ENCODE data around the gene MBOAT2. TPM values are rescaled to one million over a fixed set of nuclear protein-coding genes. Genes with fewer than 3 reads are reported as not detected.

Gene MBOAT2
- total and polyA plus RNA-seq, 2 of the 13 experiments (the other 11 are each of a cell fraction or from before 2014, with no cell fraction given), result 0.11 to 0.36 TPM

DNA sequence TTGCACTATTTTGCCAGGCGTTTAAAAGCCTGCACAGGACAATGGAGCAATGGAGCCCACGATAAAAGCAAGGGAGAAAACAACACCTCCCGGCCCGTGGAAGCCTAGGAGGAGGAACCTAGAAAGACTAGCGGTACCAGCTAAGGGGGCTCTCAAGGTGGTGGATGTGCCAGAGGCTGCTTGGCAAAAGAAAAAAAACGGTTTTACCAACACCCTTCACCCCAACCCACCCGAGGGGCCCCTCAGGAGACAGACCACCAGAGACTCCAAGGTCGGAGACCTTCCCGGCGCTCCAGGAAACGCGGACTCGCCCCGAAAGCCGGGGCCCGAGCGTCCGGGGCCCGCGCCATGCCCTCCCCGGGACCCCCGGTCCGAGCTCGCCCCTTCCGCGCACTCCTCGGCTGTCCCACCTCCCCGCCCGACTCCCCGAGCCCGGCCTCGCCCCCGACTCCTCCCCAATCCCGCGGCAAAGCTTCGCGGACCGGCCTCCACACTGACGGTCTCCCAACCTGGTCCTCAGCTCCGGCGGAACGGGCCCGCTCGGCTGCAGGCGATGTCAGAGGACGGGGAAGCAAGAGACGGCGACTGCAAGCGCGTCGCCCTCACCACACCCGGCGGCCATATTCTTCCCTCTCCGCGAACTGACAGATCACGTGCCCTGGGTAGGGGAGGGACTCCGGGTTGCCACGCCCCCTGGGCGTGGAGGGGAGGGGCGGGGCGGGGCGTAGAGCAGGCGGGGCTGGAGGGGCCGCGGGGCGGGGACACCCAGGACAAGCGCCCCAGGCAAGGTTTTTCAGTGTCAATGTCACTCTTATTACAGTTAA lies 166.3 kb downstream of the MBOAT2 start, which contains the start of gene KIDINS220 (continued):
- TF ChIP-seq, protein P1, sequence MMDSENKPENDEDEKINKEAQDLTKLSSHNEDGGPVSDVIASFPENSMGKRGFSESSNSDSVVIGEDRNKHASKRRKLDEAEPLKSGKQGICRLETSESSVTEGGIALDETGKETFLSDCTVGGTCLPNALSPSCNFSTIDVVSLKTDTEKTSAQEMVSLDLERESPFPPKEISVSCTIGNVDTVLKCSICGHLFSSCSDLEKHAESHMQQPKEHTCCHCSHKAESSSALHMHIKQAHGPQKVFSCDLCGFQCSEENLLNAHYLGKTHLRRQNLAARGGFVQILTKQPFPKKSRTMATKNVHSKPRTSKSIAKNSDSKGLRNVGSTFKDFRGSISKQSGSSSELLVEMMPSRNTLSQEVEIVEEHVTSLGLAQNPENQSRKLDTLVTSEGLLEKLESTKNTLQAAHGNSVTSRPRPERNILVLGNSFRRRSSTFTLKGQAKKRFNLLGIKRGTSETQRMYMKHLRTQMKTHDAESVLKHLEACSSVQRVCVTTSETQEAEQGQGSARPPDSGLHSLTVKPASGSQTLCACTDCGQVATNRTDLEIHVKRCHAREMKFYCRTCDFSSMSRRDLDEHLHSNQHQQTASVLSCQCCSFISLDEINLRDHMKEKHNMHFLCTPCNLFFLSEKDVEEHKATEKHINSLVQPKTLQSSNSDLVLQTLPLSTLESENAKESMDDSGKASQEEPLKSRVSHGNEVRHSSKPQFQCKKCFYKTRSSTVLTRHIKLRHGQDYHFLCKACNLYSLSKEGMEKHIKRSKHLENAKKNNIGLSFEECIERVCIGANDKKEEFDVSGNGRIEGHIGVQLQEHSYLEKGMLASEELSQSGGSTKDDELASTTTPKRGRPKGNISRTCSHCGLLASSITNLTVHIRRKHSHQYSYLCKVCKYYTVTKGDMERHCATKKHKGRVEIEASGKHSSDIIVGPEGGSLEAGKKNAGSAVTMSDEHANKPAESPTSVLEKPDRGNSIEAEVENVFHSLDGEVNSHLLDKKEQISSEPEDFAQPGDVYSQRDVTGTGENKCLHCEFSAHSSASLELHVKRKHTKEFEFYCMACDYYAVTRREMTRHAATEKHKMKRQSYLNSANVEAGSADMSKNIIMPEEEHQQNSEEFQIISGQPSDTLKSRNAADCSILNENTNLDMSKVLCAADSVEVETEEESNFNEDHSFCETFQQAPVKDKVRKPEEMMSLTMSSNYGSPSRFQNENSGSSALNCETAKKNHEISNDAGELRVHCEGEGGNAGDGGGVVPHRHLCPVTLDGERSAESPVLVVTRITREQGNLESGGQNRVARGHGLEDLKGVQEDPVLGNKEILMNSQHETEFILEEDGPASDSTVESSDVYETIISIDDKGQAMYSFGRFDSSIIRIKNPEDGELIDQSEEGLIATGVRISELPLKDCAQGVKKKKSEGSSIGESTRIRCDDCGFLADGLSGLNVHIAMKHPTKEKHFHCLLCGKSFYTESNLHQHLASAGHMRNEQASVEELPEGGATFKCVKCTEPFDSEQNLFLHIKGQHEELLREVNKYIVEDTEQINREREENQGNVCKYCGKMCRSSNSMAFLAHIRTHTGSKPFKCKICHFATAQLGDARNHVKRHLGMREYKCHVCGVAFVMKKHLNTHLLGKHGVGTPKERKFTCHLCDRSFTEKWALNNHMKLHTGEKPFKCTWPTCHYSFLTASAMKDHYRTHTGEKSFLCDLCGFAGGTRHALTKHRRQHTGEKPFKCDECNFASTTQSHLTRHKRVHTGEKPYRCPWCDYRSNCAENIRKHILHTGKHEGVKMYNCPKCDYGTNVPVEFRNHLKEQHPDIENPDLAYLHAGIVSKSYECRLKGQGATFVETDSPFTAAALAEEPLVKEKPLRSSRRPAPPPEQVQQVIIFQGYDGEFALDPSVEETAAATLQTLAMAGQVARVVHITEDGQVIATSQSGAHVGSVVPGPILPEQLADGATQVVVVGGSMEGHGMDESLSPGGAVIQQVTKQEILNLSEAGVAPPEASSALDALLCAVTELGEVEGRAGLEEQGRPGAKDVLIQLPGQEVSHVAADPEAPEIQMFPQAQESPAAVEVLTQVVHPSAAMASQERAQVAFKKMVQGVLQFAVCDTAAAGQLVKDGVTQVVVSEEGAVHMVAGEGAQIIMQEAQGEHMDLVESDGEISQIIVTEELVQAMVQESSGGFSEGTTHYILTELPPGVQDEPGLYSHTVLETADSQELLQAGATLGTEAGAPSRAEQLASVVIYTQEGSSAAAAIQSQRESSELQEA (CRISPR knock-in tag; IDR thresholded peaks at IDR 0.05; ENCODE audit: not compliant biosample characterization), result peak; percentile 70
- peak; percentile 89; the same call in 1 of the 2 replicates for TF ChIP-seq MTF2 (CRISPR knock-in tag; IDR thresholded peaks at IDR 0.05; ENCODE audit: borderline replicate concordance)
- TF ChIP-seq, protein P2, sequence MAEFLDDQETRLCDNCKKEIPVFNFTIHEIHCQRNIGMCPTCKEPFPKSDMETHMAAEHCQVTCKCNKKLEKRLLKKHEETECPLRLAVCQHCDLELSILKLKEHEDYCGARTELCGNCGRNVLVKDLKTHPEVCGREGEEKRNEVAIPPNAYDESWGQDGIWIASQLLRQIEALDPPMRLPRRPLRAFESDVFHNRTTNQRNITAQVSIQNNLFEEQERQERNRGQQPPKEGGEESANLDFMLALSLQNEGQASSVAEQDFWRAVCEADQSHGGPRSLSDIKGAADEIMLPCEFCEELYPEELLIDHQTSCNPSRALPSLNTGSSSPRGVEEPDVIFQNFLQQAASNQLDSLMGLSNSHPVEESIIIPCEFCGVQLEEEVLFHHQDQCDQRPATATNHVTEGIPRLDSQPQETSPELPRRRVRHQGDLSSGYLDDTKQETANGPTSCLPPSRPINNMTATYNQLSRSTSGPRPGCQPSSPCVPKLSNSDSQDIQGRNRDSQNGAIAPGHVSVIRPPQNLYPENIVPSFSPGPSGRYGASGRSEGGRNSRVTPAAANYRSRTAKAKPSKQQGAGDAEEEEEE (CRISPR knock-in tag; IDR thresholded peaks at IDR 0.05; ENCODE audit: borderline replicate concordance), result 0 out of 2 replicates have a peak, but pooled peaks have one; percentile 46
- no peak for TF ChIP-seq TAF15 (IDR thresholded peaks at IDR 0.05; ENCODE audit: low read depth, low read length, poor library complexity, severe bottlenecking)
- TF ChIP-seq, protein P3, sequence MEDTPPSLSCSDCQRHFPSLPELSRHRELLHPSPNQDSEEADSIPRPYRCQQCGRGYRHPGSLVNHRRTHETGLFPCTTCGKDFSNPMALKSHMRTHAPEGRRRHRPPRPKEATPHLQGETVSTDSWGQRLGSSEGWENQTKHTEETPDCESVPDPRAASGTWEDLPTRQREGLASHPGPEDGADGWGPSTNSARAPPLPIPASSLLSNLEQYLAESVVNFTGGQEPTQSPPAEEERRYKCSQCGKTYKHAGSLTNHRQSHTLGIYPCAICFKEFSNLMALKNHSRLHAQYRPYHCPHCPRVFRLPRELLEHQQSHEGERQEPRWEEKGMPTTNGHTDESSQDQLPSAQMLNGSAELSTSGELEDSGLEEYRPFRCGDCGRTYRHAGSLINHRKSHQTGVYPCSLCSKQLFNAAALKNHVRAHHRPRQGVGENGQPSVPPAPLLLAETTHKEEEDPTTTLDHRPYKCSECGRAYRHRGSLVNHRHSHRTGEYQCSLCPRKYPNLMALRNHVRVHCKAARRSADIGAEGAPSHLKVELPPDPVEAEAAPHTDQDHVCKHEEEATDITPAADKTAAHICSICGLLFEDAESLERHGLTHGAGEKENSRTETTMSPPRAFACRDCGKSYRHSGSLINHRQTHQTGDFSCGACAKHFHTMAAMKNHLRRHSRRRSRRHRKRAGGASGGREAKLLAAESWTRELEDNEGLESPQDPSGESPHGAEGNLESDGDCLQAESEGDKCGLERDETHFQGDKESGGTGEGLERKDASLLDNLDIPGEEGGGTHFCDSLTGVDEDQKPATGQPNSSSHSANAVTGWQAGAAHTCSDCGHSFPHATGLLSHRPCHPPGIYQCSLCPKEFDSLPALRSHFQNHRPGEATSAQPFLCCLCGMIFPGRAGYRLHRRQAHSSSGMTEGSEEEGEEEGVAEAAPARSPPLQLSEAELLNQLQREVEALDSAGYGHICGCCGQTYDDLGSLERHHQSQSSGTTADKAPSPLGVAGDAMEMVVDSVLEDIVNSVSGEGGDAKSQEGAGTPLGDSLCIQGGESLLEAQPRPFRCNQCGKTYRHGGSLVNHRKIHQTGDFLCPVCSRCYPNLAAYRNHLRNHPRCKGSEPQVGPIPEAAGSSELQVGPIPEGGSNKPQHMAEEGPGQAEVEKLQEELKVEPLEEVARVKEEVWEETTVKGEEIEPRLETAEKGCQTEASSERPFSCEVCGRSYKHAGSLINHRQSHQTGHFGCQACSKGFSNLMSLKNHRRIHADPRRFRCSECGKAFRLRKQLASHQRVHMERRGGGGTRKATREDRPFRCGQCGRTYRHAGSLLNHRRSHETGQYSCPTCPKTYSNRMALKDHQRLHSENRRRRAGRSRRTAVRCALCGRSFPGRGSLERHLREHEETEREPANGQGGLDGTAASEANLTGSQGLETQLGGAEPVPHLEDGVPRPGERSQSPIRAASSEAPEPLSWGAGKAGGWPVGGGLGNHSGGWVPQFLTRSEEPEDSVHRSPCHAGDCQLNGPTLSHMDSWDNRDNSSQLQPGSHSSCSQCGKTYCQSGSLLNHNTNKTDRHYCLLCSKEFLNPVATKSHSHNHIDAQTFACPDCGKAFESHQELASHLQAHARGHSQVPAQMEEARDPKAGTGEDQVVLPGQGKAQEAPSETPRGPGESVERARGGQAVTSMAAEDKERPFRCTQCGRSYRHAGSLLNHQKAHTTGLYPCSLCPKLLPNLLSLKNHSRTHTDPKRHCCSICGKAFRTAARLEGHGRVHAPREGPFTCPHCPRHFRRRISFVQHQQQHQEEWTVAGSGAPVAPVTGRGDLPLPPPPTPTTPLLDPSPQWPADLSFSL (CRISPR knock-in tag; IDR thresholded peaks at IDR 0.05), result no peak
- no peak for TF ChIP-seq ELF1 (CRISPR knock-in tag; IDR thresholded peaks at IDR 0.05)
- no peak for TF ChIP-seq ATAD3A (CRISPR knock-in tag; IDR thresholded peaks at IDR 0.05)
- TF ChIP-seq SYNCRIP (IDR thresholded peaks at IDR 0.05; ENCODE audit: insufficient read depth, low read depth, low read length), result no peak
- no peak for TF ChIP-seq ZNF563 (CRISPR knock-in tag; IDR thresholded peaks at IDR 0.05)
- no peak for TF ChIP-seq ZNF737 (CRISPR knock-in tag; IDR thresholded peaks at IDR 0.05; ENCODE audit: borderline replicate concordance)

Data from HepG2 (cell line).